NCI-H510A (cell line): ENCODE results near the gene LRP11.
"Not testable (repeated sequence)": the region's sequence is repeated elsewhere in the genome, so short reads cannot be mapped to it uniquely, and the experiment has no call there.

Experiments
- DNase-seq: peaks from one replicate; lab custom pipeline; 2025; lab: John Stamatoyannopoulos, UW

LRP11 gene

GRCh38 chr6:149848343-149848742 lies 15.8 kb downstream of the LRP11 start:
- not testable (repeated sequence) for DNase-seq

- no peak for DNase-seq
Observed at GRCh38 chr6:149847939-149848267, 16.3 kb downstream of the LRP11 start.

DNA sequence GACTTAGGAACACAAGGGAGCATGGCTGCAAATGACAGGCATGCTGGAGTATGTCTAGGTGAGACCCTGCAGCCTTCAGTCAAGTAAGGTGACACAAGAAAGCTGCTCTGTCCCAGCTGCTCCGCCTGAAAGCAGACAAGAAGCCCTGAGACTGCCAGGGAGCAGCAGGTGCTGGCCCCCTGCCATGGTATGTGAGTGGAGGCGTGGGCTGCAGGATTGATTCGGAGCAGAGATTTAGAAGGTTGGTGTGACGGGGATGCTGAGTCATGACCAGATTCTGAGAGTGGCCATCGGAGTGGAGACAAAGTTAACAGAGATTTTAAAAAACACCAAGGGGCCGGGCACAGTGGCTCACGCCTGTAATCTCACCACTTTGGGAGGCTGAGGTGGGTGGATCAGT lies 17.8 kb downstream of the LRP11 start:
- DNase-seq, result no peak

DNA sequence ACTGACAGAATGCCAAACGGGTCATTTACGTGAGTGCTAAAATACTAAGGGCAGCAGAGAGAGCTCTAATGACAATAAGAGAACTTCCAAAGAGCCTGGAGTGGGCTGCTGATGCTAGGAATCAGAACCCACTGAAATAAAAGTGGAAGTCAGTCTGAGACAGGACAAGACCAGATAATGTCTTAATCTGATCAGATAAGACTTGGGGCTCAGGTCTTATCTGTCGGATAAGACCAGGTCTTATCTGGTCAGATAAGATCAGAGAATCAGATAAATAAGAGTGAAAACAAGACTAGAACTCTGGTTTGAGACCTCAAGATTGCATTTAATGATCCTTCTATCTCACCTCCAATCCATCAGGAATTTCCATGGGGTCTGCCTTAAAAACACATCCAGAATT lies 18.6 kb downstream of the LRP11 start:
- no peak for DNase-seq

DNA sequence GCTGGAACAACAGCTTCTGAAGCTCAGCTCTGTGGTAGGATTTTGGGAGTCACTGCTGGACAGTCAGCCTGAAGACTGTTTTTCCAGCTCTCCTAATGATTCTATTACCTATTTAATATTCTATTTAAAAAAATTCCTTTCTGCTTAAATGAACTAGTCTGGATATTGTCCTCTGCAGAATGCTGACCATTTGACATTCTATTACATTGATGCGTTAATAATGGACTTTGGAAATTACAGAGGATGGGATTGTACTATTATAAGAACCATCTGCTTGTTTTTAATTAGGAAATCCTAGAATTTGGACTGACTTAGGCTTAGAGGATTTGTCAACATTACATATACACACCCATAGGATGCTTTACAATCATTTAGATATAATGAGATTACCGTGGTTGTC lies 19.7 kb downstream of the LRP11 start:
- no peak for DNase-seq

- not testable (repeated sequence) for DNase-seq
Observed at GRCh38 chr6:149844036-149844435, 20.1 kb downstream of the LRP11 start.

DNA sequence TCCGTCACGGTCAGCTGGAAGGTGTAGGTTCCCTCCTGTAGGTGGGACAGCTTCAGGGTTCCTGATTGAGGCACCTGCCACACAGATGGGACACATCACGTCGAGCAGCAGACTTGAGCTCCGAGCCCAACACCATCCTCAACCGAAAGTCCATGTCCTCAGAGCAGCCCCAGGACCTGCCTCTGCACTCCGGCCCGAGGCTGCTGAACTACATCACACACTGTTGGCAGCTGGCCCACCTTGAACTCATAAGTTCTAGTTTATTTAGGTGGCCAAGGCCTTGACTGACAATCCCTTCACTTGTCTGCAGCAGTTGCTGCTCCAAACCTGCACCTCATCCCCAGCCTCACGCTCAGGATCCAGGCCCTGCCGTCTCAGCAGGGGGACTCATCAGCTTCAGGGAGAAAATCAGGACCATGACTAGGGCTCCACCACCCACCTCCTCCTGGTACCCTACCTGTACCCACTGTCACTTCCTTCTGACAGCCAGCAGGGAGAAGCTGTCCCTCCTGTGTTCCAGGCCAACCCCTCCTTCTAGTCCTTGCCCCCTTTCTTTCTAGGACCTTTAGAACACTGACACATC lies 21.0 kb downstream of the LRP11 start:
- no peak for DNase-seq

- DNase-seq, result no peak
Observed at GRCh38 chr6:149842331-149842730, 21.8 kb downstream of the LRP11 start.

- DNase-seq, result peak; percentile 82
Observed at GRCh38 chr6:149840345-149841075, 23.6 kb downstream of the LRP11 start.

GRCh38 chr6:149834513-149835481 lies 29.4 kb downstream of the LRP11 start:
- DNase-seq, result no peak

GRCh38 chr6:149833651-149834050 lies 30.5 kb downstream of the LRP11 start:
- no peak for DNase-seq

GRCh38 chr6:149831308-149831820 lies 32.8 kb downstream of the LRP11 start:
- DNase-seq, result no peak

GRCh38 chr6:149830731-149831307 lies 33.3 kb downstream of the LRP11 start:
- no peak for DNase-seq

DNA sequence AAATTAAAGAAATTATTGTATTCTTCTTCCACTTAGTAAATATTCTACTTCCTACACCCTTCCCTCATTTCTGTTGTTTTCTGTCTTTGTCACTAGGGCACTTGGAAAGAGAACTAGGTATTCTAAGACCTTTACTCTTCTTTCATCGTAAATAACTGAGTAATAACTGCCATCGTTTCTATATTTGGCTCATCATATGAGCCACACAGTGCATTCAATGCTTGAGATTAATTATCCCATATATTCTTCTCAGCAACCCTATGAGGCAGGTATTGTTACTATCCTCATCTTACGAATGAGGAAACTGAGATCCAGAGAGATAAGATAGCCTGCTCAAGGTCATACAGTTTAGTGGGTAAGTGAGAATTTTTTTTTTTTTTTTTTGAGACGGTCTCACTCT lies 38.9 kb downstream of the LRP11 start:
- no peak for DNase-seq

DNA sequence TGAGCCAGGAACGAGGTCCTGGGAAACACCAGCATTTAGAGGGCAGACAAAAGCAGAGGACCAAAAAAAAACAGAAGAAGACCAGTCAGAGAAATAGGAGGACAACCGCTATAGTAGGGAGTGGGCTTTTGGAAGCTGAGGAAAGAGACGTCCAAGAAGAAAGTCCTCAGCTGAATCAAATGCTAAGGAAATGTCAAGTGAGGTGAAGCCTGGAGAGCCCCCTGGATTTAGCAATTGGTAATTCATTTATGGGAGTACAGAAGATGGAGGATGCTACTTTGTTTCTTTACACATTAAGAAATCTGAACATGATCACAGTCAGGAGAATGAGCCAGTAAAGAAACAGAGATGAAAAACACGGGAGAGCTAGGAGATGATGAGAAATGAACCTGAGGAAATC lies 41.1 kb downstream of the LRP11 start:
- no peak for DNase-seq

DNA sequence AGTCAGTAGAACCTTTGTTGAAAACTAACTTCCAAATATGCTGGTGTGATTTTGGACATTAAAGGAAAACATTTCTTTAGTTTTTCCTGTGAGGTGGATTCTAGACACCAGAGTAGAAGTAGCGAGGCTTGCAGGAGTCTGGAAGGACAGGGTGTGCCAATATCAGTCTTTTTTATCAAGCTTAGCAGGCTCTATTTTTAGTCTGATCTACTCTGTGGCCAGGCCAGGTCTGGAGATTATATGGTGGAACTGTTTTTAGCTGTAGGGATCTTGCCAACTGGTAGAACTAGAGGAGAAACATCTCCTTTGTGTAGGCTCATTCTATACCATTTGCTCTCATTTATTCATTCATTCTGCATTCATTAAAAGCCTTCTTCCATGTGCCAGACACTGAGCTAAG lies 42.7 kb downstream of the LRP11 start:
- no peak for DNase-seq

DNA sequence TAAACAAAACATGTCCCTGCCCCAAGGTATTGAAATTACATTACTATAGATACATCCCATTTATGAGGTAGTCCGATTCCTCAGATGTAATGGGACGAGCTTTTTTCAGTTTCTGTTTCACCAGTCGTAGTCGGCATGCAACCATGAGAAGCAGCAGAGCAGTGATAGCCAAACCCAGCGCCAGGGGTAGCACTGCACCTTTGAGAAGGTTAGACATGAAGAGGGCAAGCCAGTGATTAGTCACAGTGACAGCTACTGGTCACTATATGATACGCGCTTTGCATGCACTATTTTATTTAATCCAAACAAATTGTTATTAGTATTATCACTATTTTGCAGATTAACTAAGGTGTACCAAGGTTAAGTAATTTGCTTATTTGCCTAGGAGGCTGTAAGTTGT lies 43.7 kb downstream of the LRP11 start:
- no peak for DNase-seq

- no peak for DNase-seq
Observed at GRCh38 chr6:149815788-149816187, 48.4 kb downstream of the LRP11 start.

GRCh38 chr6:149813351-149813750 lies 50.8 kb downstream of the LRP11 start:
- no peak for DNase-seq

DNA sequence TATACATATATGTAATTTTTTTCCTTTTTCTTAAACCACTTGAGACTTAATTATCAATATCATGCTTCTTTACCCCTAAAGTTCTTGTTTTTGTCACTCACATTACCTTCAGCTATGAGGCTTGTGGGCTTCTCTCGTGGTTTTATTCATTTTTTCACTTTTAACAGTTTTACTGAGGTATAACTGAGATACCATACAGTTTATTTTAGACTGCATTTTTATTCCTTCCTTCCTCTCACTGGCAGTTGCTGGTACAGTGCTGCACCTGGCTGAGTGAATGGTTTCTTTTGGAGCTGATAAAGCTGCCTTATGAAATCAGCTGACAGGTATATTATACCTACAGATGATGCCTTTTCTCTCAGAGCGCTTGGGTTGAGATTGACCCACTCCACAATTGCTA lies 54.4 kb downstream of the LRP11 start:
- no peak for DNase-seq

GRCh38 chr6:149806127-149806526 lies 58.0 kb downstream of the LRP11 start:
- DNase-seq, result no peak

GRCh38 chr6:149783551-149783950 lies 80.6 kb downstream of the LRP11 start:
- no peak for DNase-seq
